Inferior parietal cortex (tissue), 1 donor: Measurements from ENCODE around the gene EPHA10.

Experiments used
- DNase-seq: peaks from one replicate; pipeline ENCODE4 v3.0.0-alpha.2; 2016; ENCODE audit errors: extremely low spot score

The EPHA10 gene

DNA sequence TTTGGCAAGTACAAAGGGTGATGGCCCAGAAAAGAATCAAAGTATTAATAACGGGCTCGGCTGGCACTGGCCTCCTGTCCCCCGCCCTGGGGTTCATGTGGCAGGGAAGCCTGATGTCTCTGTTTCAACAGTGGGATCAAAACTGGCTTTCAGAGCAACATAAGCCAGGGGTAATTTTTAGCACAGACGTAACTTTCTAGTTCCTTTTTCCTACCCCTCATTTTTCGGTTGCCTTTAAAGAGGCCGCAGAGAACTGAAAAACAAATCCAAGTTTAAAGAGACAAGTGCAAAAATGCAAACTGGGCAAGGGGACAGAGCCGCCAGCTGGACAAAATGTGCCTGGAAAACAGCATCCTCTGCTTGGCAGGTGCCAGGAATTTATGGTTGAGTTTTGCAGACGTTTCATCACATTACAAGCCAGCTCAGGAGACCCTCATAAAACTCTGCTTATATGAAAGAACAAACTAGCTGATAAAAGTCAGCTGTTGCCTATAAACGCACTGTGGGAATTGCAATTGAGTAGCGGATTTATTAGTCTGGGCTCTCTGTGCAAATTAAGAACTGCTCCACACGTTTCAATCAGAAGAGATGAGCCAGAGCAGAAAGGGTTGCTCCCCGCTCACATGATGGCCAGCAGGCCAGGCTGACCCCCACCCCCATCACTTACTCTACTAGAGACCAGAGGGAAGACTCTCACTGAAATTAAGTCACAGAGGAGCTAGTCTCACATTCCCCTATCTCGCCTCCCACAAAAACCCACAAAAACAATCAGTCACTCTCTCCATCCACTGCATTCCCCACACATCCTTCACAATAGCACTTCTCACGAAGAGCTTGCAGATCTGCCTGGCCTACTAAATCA is 88.4 kb downstream of the EPHA10 start:
- DNase-seq = no peak

DNA sequence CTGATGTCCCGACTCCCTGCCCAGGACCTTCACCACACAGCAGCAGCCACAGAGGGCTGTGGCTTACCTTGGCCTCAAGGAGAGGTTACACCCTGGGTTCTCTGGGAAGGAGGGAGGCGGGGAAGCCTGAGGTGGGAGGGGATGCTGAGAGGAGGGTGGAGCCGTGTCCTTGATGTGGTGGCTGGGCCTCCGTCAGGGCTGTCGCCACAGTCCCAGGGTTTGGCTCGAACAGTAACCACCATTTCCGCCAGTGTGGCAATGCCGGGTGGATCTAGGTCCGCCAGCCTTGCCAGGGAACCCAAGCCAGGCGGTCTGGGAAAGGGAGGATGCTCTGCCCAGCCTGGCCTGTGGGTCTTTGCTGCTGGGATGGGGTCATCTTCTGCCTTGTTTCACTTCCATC is 91.0 kb downstream of the EPHA10 start:
- DNase-seq = no peak

GRCh38 chr1:37672136-37672870 is 92.6 kb downstream of the EPHA10 start:
- no peak for DNase-seq

DNA sequence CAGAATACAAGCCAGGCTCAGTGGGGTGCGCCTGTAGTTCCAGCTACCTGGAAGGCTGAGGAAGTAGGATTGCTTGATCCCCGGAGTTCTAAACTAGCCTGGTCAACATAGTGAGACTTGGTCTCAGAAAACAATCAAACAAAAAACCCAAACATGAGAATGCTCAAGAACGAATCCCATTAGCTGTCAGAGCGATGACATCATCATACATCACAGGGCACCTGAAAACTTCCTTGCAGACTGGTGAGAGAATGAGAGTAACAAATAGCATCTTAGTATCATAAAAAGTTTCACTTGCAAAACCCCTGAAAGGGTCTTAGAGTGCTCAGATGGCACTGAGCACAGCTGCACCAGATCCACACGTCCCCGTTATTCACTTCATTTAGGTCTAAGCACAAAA is 93.7 kb downstream of the EPHA10 start:
- no peak for DNase-seq

- no peak for DNase-seq
Measured at GRCh38 chr1:37670133-37670532, 94.8 kb downstream of the EPHA10 start.

- no peak for DNase-seq
Measured at GRCh38 chr1:37667023-37667671, 97.8 kb downstream of the EPHA10 start.

DNA sequence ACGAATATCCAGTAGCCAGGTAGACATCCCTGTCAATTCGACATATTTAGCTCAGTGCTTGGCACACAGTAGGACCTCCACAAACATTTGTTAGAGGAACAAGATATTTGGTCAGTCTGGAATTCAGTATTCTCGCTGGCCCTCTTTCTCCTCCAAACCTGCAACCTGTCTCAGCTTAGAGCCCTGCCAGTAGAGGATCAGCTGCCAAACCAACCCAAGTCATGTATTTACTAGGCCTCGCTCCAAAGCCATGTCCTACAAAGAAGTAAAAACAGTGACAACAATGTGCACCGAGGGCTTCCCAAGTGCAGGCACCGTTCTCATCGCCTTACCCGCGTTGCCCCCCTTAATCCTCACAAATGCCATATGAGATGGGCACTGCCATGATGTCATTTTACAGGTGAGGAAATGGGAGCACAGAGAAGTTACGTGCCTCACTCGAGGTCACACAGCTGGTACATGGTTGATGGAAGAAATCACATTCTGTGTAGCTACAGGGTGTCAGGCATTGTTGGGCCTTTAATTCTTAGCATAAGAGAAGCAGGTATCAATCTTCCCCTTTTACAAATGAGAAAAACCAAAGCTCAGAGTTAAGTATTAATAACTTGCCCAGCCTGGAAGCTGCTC is 98.6 kb downstream of the EPHA10 start:
- no peak for DNase-seq
